HG02588 (cell line): Measurements from ENCODE around the gene S1PR5.

Experiments
- ATAC-seq: cut with Tn5 transposase; IDR thresholded peaks from one replicate; pipeline ENCODE4 v1.9.1; 2021; ENCODE audit warnings: mild to moderate bottlenecking, moderate library complexity; ENCODE audit not compliant: unreplicated experiment

S1PR5 gene

GRCh38 chr19:10516671-10517286 is 468 bp downstream of the S1PR5 start:
- no peak for ATAC-seq

GRCh38 chr19:10516064-10516385 is 1.2 kb downstream of the S1PR5 start:
- ATAC-seq, result no peak

GRCh38 chr19:10514211-10515145 is 2.8 kb downstream of the S1PR5 start:
- no peak for ATAC-seq

- ATAC-seq, result no peak
These were observed 4.0 kb downstream of the S1PR5 start for GRCh38 chr19:10513223-10513622.

- ATAC-seq, result no peak
These were observed 6.9 kb downstream of the S1PR5 start for GRCh38 chr19:10510301-10510802.

- no peak for ATAC-seq
These were observed 8.5 kb downstream of the S1PR5 start for GRCh38 chr19:10508707-10509106.

- ATAC-seq, result no peak
These were observed 9.2 kb downstream of the S1PR5 start for GRCh38 chr19:10508036-10508435.

DNA sequence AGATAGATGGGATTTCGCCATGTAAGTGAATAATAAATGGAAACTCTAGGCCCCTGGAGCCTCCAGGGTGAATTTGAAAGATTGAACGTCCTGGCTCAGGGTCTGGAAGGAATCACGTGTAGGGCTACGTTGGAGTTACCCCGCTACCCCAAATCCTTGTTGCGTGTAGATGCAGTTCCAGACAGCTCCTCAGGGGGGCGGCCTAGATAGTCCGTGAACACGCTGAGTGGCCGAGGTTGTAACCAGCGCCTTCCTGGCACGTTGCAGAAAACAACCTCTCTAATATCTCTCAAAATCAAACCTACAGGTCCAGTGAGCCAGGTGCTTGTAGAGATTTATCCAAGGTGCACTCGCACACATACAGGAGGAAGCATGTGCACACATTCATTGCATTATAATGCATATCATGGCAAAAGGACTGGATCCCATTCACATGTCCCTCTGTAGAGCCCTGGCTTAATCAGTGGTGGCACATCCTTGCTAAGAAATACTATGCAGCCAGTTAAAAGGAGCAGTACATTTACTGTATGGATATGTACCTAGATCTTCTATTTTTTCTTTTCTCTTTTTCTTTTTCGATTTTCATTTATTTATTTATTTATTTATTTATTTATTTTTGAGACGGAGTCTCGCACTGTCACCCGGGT is 11.5 kb downstream of the S1PR5 start:
- ATAC-seq, result no peak

DNA sequence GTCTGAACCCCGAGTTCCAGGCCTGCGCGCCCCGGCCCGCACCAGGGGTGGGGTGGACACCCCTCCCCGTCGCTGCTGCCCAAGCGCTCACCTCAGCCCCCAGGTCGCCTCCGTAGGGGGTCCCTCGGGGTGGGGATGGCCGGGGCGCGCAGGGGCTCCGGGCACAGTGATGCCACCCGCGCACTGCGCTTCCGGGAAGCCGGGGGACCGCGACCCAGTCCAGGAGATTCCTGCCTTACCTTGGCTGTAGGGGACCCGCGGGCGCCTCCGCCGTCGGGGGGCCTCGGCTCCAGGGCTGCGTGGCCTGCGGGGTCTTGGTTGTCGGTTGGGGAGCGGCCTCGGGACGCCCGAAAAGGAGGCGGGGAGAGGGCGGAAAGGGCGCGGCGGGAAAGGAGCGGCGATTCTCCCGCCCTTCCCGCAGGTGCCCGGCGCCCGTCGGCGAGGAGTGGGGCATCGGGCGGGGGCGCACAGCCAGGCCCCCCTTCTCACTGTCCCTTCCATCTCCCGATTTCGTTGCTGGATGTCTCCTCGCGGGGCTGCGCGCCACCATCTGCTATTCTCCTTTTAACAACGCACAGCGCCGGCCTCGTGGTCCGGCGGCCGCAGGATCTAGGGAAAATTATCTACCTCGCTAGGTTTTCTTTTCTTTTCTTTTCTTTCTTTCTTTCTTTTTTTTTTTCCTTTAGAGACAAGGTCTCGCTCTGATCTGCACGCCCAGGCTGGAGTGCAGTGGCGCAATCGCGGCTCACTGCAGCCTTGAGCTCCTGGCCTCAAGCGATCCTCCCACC is 14.1 kb downstream of the S1PR5 start, which contains the start of gene KEAP1:
TSS of gene KEAP1 (minus strand) at position 355 of the 788 bp plus-strand sequence. CDS start 3,323 bp downstream, outside the sequence.
- peak; percentile 16 for ATAC-seq

DNA sequence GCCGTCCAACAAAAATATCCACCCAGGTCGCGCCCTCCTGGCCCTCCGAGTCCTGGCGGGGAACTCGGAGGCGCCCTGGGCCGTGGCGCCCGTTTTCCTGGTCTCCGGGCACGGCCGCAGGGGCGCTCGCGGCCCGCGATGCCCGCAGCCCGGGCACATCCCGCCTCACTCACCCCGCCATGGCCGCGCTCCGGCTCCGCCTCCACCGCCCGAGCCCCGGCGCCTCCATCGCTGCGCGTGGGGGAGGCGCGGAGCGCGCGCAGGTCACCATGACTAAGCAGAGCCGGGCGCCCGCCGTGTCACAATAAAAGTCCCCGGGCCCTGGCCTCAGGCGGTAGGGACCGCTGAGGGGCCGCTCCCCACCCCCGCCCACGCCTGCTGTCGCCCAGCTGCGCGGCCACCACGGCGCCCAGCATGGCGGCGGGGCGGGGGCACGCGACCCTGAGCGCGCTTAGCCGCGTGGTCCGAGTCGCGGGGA is 14.7 kb downstream of the S1PR5 start:
- ATAC-seq, result peak; percentile 84

DNA sequence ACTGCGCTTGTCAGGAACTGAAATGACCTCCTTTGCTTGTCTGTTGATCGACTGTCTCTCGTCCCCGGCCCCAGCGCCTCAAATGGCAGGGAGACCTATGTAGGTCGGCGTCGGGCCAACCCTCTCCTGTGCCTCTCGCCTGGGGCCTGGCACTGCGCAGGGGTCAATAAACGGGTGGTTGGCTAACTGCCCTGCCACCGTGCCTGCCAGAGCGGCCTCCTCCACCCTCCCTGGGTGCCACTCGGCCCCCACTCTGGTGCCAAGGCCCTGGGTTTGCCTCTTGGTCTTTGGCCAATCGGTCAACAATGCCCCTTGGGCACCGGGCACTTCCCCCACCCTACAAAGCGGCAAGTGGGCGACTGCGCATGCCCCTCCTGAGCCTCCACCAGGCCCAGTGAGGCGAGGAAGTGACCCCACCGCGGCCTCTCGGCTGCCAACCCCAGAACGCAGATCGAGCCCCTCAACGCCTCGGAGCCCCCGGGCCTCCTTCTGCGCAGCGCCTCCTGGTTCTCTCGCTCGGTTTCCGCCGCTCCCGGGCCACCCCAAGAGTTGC is 15.2 kb downstream of the S1PR5 start:
- peak; percentile 33 for ATAC-seq

DNA sequence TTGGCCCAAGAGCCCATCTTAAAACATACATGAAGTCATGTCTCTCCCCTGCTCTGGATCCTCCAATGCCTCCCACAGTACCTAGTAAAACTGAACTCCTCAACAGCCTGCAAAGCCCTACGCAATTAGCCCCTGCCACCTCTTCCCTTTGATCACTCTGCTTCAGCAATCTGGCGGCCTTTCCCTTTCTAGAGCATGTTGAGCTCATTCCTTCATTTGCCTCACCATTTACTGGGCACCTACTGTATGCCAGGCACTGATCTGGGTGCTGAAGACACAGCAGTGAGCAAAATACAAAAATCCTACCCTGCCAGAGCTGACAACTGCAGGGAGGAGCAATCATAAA is 17.0 kb downstream of the S1PR5 start:
- no peak for ATAC-seq

- ATAC-seq, result no peak
These were observed 17.5 kb downstream of the S1PR5 start for GRCh38 chr19:10499550-10500246.

DNA sequence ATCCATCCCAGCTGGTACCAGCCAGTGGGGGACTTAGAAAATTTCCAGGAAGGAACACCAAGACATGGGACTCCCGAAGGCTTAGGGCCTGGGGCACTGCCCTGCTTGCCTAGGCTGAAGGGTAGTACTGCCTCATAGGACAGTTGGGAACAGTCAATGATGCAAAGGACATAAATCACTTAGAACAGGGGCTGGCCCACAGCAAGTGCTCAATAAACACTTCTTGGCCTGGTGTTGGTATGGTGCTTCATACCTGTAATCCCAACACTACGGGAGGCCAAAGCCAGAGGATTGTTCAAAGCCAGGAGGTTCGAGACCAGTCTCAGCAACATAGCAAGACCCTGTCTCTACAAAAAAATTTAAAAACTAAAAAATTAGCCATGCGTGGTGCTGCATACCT is 19.9 kb downstream of the S1PR5 start:
- no peak for ATAC-seq

DNA sequence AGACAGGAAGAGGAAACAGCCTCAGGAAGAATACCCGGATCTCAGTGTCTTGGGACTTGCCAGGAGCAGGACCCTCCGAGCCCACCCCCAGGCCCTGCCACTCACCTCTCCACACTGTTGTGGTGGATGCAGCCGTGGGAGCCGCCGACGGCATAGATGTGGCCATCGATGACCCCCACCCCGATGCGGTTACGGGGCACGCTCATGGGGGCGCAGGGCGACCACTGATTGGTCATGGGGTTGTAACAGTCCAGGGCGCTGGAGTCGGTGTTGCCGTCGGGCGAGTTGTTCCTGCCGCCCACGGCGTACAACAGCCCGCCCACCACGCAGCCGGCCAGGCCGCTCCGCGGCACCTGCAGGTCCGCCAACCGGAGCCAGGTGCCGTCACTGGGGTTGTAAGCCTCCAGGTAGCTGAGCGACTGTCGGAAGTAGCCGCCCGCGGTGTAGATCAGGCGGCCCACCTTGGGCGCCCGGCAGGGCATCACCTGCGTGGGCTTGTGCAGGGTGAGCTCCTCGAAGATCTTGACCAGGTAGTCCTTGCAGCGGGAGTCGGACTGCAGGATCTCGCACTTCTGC is 25.7 kb downstream of the S1PR5 start:
- ATAC-seq, result no peak

GRCh38 chr19:10486551-10486950 is 30.7 kb downstream of the S1PR5 start:
- ATAC-seq, result no peak

DNA sequence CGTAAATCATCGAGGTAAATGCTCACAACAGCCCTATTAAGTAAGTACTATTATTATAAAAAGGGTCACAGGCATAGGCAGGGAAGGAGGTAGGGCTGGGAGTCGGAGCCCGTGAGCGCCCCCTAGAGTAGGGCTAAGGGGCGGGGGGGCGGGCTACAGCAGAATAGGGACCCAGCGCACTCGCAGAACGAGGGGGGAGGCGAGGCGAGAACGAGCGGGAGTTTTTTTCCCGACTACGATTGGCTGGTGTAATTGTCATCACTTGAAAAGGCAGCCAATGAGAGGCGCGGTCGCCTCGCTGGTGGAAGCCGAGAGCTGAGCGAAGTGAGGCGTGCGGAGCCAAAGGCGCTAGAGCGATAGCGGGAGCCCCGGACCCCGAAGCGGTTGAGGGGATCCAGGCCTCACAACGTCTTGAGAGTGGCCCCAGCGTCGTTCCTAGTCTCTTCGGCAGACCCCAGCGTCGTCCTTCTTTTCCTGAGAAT is 38.3 kb downstream of the S1PR5 start:
- no peak for ATAC-seq

- ATAC-seq, result no peak
These were observed 38.8 kb downstream of the S1PR5 start for GRCh38 chr19:10478476-10478875.

- no peak for ATAC-seq
These were observed 42.2 kb downstream of the S1PR5 start for GRCh38 chr19:10474962-10475451.
